ENCODE measurements around the gene ZFYVE19. TPM values are rescaled to one million over a fixed set of nuclear protein-coding genes. Genes with fewer than 3 reads are reported as not detected.

Gene ZFYVE19
- total RNA-seq, 1 donor from 2014 or later, result 61.0 TPM

- TF ChIP-seq CTCF (IDR thresholded peaks at IDR 0.05), result no peak
- no peak for DNase-seq (ENCODE audit: low spot score in 2 of 2)
- H3K9me3 ChIP-seq, result no peaks in the 10 kb centered on the region
- H3K4me3 ChIP-seq, result no peak overlapping the region
- H3K4me1 ChIP-seq, result peaks cover 9 to 11% of the 10 kb centered on the region in 2 donors
- peak overlapping the region in 1 of 2 donors; percentile 30 for H3K27ac ChIP-seq
- H3K27me3 ChIP-seq, result no peaks in the 10 kb centered on the region
- intact Hi-C loops (cut with DNase I), result no loop called here
- no peaks in the 10 kb centered on the region for H3K36me3 ChIP-seq
Observed at GRCh38 chr15:40846841-40847222, 39.9 kb downstream of the ZFYVE19 start.

- Histone ChIP-seq H3K4me3 (no peak overlapping the region), H3K36me3 (no peaks in the 10 kb centered on the region), H3K27ac (peak overlapping the region in 1 of 2 donors; percentile 30), H3K4me1 (peaks cover 9 to 11% of the 10 kb centered on the region in 2 donors), H3K9me3 (no peaks in the 10 kb centered on the region), H3K27me3 (no peaks in the 10 kb centered on the region)
- DNase-seq (ENCODE audit: low spot score in 2 of 2), result peak in 1 of 2 donors; percentile 72
- intact Hi-C loops (cut with DNase I), result no loop called here
- TF ChIP-seq CTCF (IDR thresholded peaks at IDR 0.05), result no peak
Observed at GRCh38 chr15:40847223-40847961, 40.5 kb downstream of the ZFYVE19 start.

GRCh38 chr15:40850576-40851112, 43.8 kb downstream of the ZFYVE19 start:
- no peaks in the 10 kb centered on the region for H3K36me3 ChIP-seq
- no peak overlapping the region for H3K4me3 ChIP-seq
- DNase-seq (ENCODE audit: low spot score in 2 of 2), result no peak
- intact Hi-C loops (cut with DNase I), result no loop called here
- H3K4me1 ChIP-seq, result no peaks in the 10 kb centered on the region
- H3K9me3 ChIP-seq, result no peaks in the 10 kb centered on the region
- no peak for TF ChIP-seq CTCF (IDR thresholded peaks at IDR 0.05)
- H3K27ac ChIP-seq, result no peak overlapping the region
- no peaks in the 10 kb centered on the region for H3K27me3 ChIP-seq

- DNase-seq (ENCODE audit: low spot score in 2 of 2), result no peak
- H3K27me3 ChIP-seq, result no peaks in the 10 kb centered on the region
Observed at GRCh38 chr15:40852529-40852928, 45.6 kb downstream of the ZFYVE19 start.

GRCh38 chr15:40853241-40853890, 46.5 kb downstream of the ZFYVE19 start:
- H3K4me1 ChIP-seq, result no peaks in the 10 kb centered on the region
- no peak overlapping the region for H3K4me3 ChIP-seq
- H3K9me3 ChIP-seq, result no peaks in the 10 kb centered on the region
- no peak for DNase-seq (ENCODE audit: low spot score in 2 of 2)
- intact Hi-C loops (cut with DNase I), result no loop called here
- no peaks in the 10 kb centered on the region for H3K27me3 ChIP-seq
- TF ChIP-seq CTCF (IDR thresholded peaks at IDR 0.05), result no peak
- H3K27ac ChIP-seq, result no peak overlapping the region
- no peaks in the 10 kb centered on the region for H3K36me3 ChIP-seq

More at GRCh38 chr15:40852529-40852928, 45.6 kb downstream of the ZFYVE19 start:
- intact Hi-C loops (cut with DNase I), result no loop called here
- TF ChIP-seq CTCF (IDR thresholded peaks at IDR 0.05), result no peak
- Histone ChIP-seq H3K36me3 (no peaks in the 10 kb centered on the region), H3K4me1 (no peaks in the 10 kb centered on the region), H3K27ac (no peak overlapping the region), H3K4me3 (no peak overlapping the region), H3K9me3 (no peaks in the 10 kb centered on the region)

Measured in ascending aorta (tissue), 2 donors.